ENCODE data around the gene COL11A1. TPM values are rescaled to one million over a fixed set of nuclear protein-coding genes. Genes with fewer than 3 reads are reported as not detected.

Gene COL11A1
- total and polyA plus RNA-seq, 2 of the 13 experiments (the other 11 are each of a cell fraction or from before 2014, with no cell fraction given): not detected

GRCh38 chr1:103110701-103111100 lies 2.4 kb upstream of the COL11A1 start (continued):
- TF ChIP-seq NPAS2 (CRISPR knock-in tag; IDR thresholded peaks at IDR 0.05; ENCODE audit: borderline replicate concordance): no peak
- no peak for TF ChIP-seq NFE2 (CRISPR knock-in tag; IDR thresholded peaks at IDR 0.05)
- no peak for TF ChIP-seq RBM39 (IDR thresholded peaks at IDR 0.05; ENCODE audit: low read depth, low read length, poor library complexity, severe bottlenecking)
- no peak for TF ChIP-seq ZNF660 (CRISPR knock-in tag; IDR thresholded peaks at IDR 0.05; ENCODE audit: borderline replicate concordance, low read depth)
- no peak for TF ChIP-seq NR2F1 (CRISPR knock-in tag; IDR thresholded peaks at IDR 0.05)
- no peak for TF ChIP-seq MIER2 (CRISPR knock-in tag; IDR thresholded peaks at IDR 0.05)
- no peak for TF ChIP-seq ZBTB43 (CRISPR knock-in tag; conservative IDR thresholded peaks at IDR 0.05)
- no peak for TF ChIP-seq RARA (CRISPR knock-in tag; IDR thresholded peaks at IDR 0.05)
- no peak for TF ChIP-seq ZNF629 (CRISPR knock-in tag; conservative IDR thresholded peaks at IDR 0.05)
- TF ChIP-seq ZNF598 (CRISPR knock-in tag; IDR thresholded peaks at IDR 0.05; ENCODE audit: borderline replicate concordance): no peak
- no peak for TF ChIP-seq ZNF260 (CRISPR knock-in tag; IDR thresholded peaks at IDR 0.05; ENCODE audit: borderline replicate concordance, low read depth)
- TF ChIP-seq SOX5 (CRISPR knock-in tag; IDR thresholded peaks at IDR 0.05; ENCODE audit: borderline replicate concordance): no peak
- TF ChIP-seq HOXA3 (CRISPR knock-in tag; IDR thresholded peaks at IDR 0.05): no peak

- Histone ChIP-seq H3K27me3 (ENCODE audit: control insufficient read depth in 1 of 2, insufficient read depth in 2 of 2, low read length in 2 of 2) (peaks cover 0 to 13% of the 10 kb centered on the region in 2 experiments; a peak in 1 of 5 replicates), H2AFZ (ENCODE audit: low read length) (no peak overlapping the region), H3K4me2 (ENCODE audit: low read depth, low read length) (no peak overlapping the region), H3K9me3 (ENCODE audit: low read length) (no peaks in the 10 kb centered on the region), H3K4me3 (replicated peaks in 1 of 3; ENCODE audit: insufficient read depth in 1 of 3, low read depth in 2 of 3, low read length in 3 of 3) (no peak overlapping the region), H3K36me3 (replicated peaks in 1 of 2; ENCODE audit: control insufficient read depth in 1 of 2, insufficient read depth in 2 of 2, low read length in 2 of 2) (no peaks in the 10 kb centered on the region), H3K9ac (ENCODE audit: insufficient read depth, low read depth, low read length) (no peak overlapping the region), H4K20me1 (ENCODE audit: insufficient read depth, low read length) (no peaks in the 10 kb centered on the region), H3K79me2 (ENCODE audit: insufficient read depth, low read length) (no peaks in the 10 kb centered on the region), H3K4me1 (ENCODE audit: insufficient read depth, low read length) (peaks cover 9% of the 10 kb centered on the region; the same call in 1 of the 2 replicates), H3K27ac (ENCODE audit: extremely low read length, insufficient read depth, low read length) (no peak overlapping the region)
- DNase-seq (ENCODE audit: low spot score): no peak
- BruUV-seq (replicated peaks): no TSS peak
- FAIRE-seq: no peak
- intact Hi-C loops (cut with micrococcal nuclease; ENCODE audit: unreplicated experiment): no loop called here
- ChIA-PET CTCF (ENCODE audit: low intra/inter-chr PET ratio, low total read pairs) (no interaction called here), POLR2A (no interaction called here)
- 16% methylated on average over 6 of the region's 6 CpGs for WGBS (ENCODE audit: low lambda C conversion rate)
- ATAC-seq: no peak
- in situ Hi-C loops (cut with HindIII; ENCODE audit: extremely low pct_ligation_motif_present, low pct_unique_long_range_greater_than_20kb): loop anchor here (10.0 kb wide), 1 partner anchor 345 kb away; no protein-coding TSS in a partner anchor
- TF ChIP-seq ZNF510 (CRISPR knock-in tag; IDR thresholded peaks at IDR 0.05; ENCODE audit: low read depth): no peak
- TF ChIP-seq CREB1 (IDR thresholded peaks at IDR 0.05): no peak
- TF ChIP-seq CREB1 (CRISPR knock-in tag; IDR thresholded peaks at IDR 0.05): no peak
- no peak for TF ChIP-seq ZNF614 (CRISPR knock-in tag; IDR thresholded peaks at IDR 0.05; ENCODE audit: borderline replicate concordance)
- no peak for TF ChIP-seq CEBPB (IDR thresholded peaks at IDR 0.05; ENCODE audit: borderline replicate concordance, low read depth, low read length)
- no peak for TF ChIP-seq HBP1 (CRISPR knock-in tag; IDR thresholded peaks at IDR 0.05; ENCODE audit: low read depth)
- TF ChIP-seq HDAC2 (CRISPR knock-in tag; IDR thresholded peaks at IDR 0.05): no peak
Measured at GRCh38 chr1:103109311-103109920, 1.1 kb upstream of the COL11A1 start.
